Gastrocnemius medialis (tissue), 4 donors: ENCODE data around the gene PIMREG. TPM values are rescaled to one million over a fixed set of nuclear protein-coding genes. Genes with fewer than 3 reads are reported as not detected.

Experiments used
- ATAC-seq, 2 donors: fragments of 150-250 bp; one replicate each; pipeline ENCODE4 v1.9.1; 2016
- DNase-seq, 2 donors: peaks; one replicate each; pipeline ENCODE4 v3.0.0-alpha.2; 2019
- H3K27ac ChIP-seq, 4 donors: fragments of 200-600 bp; sonication (generic); 1 replicate in 1 of 4; 2 replicates in 3 of 4; pipeline ENCODE4 v1.5.1; 2016 to 2018; ENCODE audit warnings: mild to moderate bottlenecking in 2 of 4, moderate library complexity in 1 of 4
- H3K27me3 ChIP-seq, 3 donors: fragments of 200-600 bp; sonication (generic) in 2 of 3; 1 replicate in 1 of 3; 2 replicates in 2 of 3; pipeline versions ENCODE4 v1.5.1 to v1.6.0; 2016 to 2019; ENCODE audit warnings: mild to moderate bottlenecking in 1 of 3, moderate library complexity in 1 of 3
- H3K36me3 ChIP-seq, 2 donors: fragments of 200-600 bp; sonication (generic) in 1 of 2; one replicate each; pipeline ENCODE4 v1.5.1; 2017 to 2018
- H3K4me1 ChIP-seq, 2 donors: fragments of 200-600 bp; sonication (generic) in 1 of 2; one replicate each; pipeline ENCODE4 v1.5.1; 2016 to 2017; ENCODE audit warnings: mild to moderate bottlenecking in 2 of 2
- H3K4me3 ChIP-seq, 4 donors: fragments of 200-600 bp; sonication (generic) in 3 of 4; 1 replicate in 1 of 4; 2 replicates in 3 of 4; pipeline ENCODE4 v1.5.1; 2016 to 2019; ENCODE audit warnings: mild to moderate bottlenecking in 2 of 4
- H3K9me3 ChIP-seq, 3 donors: fragments of 200-600 bp; sonication (generic) in 2 of 3; 1 replicate in 1 of 3; 2 replicates in 2 of 3; pipeline ENCODE4 v1.5.1; 2016 to 2019
- CTCF ChIP-seq, 5 experiments: fragments of 450-650 bp in 3 of 5; fragments of 200-600 bp in 2 of 5; sonication (generic) in 2 of 5; IDR thresholded peaks in 4 of 5; conservative IDR thresholded peaks in 1 of 5; 1 replicate in 4 of 5; 2 replicates in 1 of 5; pipeline ENCODE4 v1.5.1; 2016 to 2019; ENCODE audit warnings: antibody characterized with exemption in 5 of 5, mild to moderate bottlenecking in 3 of 5, moderate library complexity in 3 of 5
- POLR2A ChIP-seq, 2 donors: fragments of 450-650 bp; IDR thresholded peaks; one replicate each; pipeline ENCODE4 v1.6.1; 2017; ENCODE audit warnings: antibody characterized with exemption in 2 of 2, mild to moderate bottlenecking in 2 of 2, moderate library complexity in 2 of 2
- in situ Hi-C, 4 donors: fragments of 200-750 bp; cut with MboI; loops; one replicate each; pipeline versions ENCODE4 v1.15.0 to v1.8.0; 2017; ENCODE audit warnings: low sequenced_read_pairs in 4 of 4
- intact Hi-C: fragments of 100-400 bp; cut with DNase I; formaldehyde crosslinking; loops from one replicate; pipeline ENCODE4 v1.15.1; 2023; ENCODE audit warnings: low total_unique reads
- total RNA-seq, 4 donors: library from RNA; depleted of rRNA; stranded (reverse); fragments of >200 nt; gene quantifications; one replicate each; pipeline versions ENCODE4 v1.1.0 to v1.2.3, GENCODE V29; 2016

The PIMREG gene
- total RNA-seq, 4 donors from 2014 or later: 0.51 TPM; not detected in 3

- Histone ChIP-seq H3K27me3 (peaks cover 4 to 9% (median 5%) of the 10 kb centered on the region in 3 donors), H3K4me1 (no peaks in the 10 kb centered on the region), H3K4me3 (no peak overlapping the region), H3K27ac (no peak overlapping the region), H3K36me3 (no peaks in the 10 kb centered on the region), H3K9me3 (no peaks in the 10 kb centered on the region)
- ATAC-seq (no peak), DNase-seq (no peak)
- TF ChIP-seq POLR2A (IDR thresholded peaks at IDR 0.05) (no peak), CTCF (IDR thresholded peaks at IDR 0.05 in 4 of 5, conservative IDR thresholded peaks at IDR 0.05 in 1 of 5) (no peak)
- in situ Hi-C loops: loop anchor here in 1 of 4 donors (25.0 kb wide), 1 partner anchor 1201 kb away; the partner anchor contains the start of gene SCIMP
- intact Hi-C loops: loop anchor here (5.0 to 10.0 kb wide), 2 partner anchors 851 to 1193 kb away; no protein-coding TSS in a partner anchor
These were observed 6.3 kb upstream of the PIMREG start for GRCh38 chr17:6437956-6438355.

- DNase-seq: no peak
- in situ Hi-C loops: loop anchor here in 1 of 4 donors (25.0 kb wide), 1 partner anchor 1203 kb away; the partner anchor contains the start of gene SCIMP
- Histone ChIP-seq H3K4me1 (peaks cover 0 to 15% of the 10 kb centered on the region in 2 donors), H3K27ac (no peak overlapping the region), H3K27me3 (peaks cover 4 to 16% (median 5%) of the 10 kb centered on the region in 3 donors), H3K36me3 (no peaks in the 10 kb centered on the region), H3K9me3 (no peaks in the 10 kb centered on the region), H3K4me3 (no peak overlapping the region)
- no peak for ATAC-seq
- TF ChIP-seq CTCF (IDR thresholded peaks at IDR 0.05 in 4 of 5, conservative IDR thresholded peaks at IDR 0.05 in 1 of 5) (no peak), POLR2A (IDR thresholded peaks at IDR 0.05) (no peak)
- intact Hi-C loops: loop anchor here (5.0 to 10.0 kb wide), 2 partner anchors 853 to 1195 kb away; no protein-coding TSS in a partner anchor
These were observed 4.3 kb upstream of the PIMREG start for GRCh38 chr17:6439951-6440350.

GRCh38 chr17:6442775-6443174, 1.5 kb upstream of the PIMREG start:
- H3K9me3 ChIP-seq: no peaks in the 10 kb centered on the region
- in situ Hi-C loops: loop anchor here in 1 of 4 donors (25.0 kb wide), 1 partner anchor 1205 kb away; the partner anchor contains the start of gene SCIMP

GRCh38 chr17:6444571-6445335, 498 bp downstream of the PIMREG start:
- Histone ChIP-seq H3K36me3 (no peaks in the 10 kb centered on the region), H3K27ac (no peak overlapping the region), H3K27me3 (peaks cover 0 to 13% (median 4%) of the 10 kb centered on the region in 3 donors), H3K4me1 (peaks cover 0 to 15% of the 10 kb centered on the region in 2 donors), H3K4me3 (peak overlapping the region; percentile 47 to 79 (median 56)), H3K9me3 (no peaks in the 10 kb centered on the region)
- no peak for TF ChIP-seq POLR2A (IDR thresholded peaks at IDR 0.05)
- no peak for TF ChIP-seq CTCF (IDR thresholded peaks at IDR 0.05 in 4 of 5, conservative IDR thresholded peaks at IDR 0.05 in 1 of 5)
- peak in 1 of 2 donors; percentile 20 for ATAC-seq
- intact Hi-C loops: no loop called here
- no peak for DNase-seq
- in situ Hi-C loops: loop anchor here in 1 of 4 donors (25.0 kb wide), 1 partner anchor 1207 kb away; the partner anchor contains the start of gene SCIMP

More at GRCh38 chr17:6442775-6443174, 1.5 kb upstream of the PIMREG start:
- peaks cover 0 to 15% of the 10 kb centered on the region in 2 donors for H3K4me1 ChIP-seq
- H3K27me3 ChIP-seq: peaks cover 0 to 13% (median 4%) of the 10 kb centered on the region in 3 donors
- intact Hi-C loops: no loop called here
- H3K27ac ChIP-seq: no peak overlapping the region
- ATAC-seq (no peak), DNase-seq (no peak)
- H3K36me3 ChIP-seq: no peaks in the 10 kb centered on the region
- TF ChIP-seq CTCF (IDR thresholded peaks at IDR 0.05 in 4 of 5, conservative IDR thresholded peaks at IDR 0.05 in 1 of 5) (no peak), POLR2A (IDR thresholded peaks at IDR 0.05) (no peak)
- H3K4me3 ChIP-seq: no peak overlapping the region
